ENCODE data around the gene COPS7A.
"Not testable (repeated sequence)": the region's sequence is repeated elsewhere in the genome, so short reads cannot be mapped to it uniquely, and the experiment has no call there.

COPS7A gene

DNA sequence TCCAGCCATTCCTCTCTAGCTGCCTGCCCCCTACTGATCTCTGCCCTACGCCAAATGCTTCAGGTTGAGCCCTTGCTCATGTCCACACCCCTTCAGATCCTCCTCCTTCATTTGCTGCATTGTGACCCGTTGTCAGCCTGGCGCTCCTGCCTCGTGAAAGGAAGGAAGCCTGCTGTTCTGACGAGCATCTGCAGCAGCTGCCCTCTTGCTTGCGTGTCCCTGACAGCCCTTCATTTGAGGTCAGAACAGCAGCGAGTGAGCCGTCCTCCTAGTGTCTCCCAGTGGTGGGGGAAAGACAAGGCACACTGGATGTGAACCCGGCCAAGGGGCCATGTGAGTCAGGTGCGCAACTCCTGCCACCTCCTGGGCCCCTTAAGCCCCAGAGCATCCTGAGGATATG is 20.2 kb upstream of the COPS7A start:
- DNase-seq, result no peak

- DNase-seq, result not testable (repeated sequence)
Observed at GRCh38 chr12:6708351-6708750, 15.5 kb upstream of the COPS7A start.

DNA sequence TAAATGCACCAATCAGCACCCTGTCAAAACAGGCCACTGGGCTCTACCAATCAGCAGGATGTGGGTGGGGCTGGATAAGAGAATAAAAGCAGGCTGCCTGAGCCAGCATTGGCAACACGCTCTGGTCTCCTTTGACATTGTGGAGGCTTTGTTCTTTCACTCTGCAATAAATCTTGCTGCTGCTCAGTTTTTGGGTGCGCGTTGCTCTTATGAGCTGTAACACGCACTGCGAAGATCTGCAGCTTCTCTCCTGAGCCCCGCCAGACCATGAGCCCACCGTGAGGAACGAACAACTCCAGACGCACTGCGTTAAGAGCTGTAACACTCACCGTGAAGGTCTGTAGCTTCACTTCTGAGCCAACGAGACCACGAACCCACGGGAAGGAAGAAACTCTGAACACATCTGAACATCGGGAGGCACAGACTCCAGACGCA is 14.9 kb upstream of the COPS7A start:
- DNase-seq, result no peak

DNA sequence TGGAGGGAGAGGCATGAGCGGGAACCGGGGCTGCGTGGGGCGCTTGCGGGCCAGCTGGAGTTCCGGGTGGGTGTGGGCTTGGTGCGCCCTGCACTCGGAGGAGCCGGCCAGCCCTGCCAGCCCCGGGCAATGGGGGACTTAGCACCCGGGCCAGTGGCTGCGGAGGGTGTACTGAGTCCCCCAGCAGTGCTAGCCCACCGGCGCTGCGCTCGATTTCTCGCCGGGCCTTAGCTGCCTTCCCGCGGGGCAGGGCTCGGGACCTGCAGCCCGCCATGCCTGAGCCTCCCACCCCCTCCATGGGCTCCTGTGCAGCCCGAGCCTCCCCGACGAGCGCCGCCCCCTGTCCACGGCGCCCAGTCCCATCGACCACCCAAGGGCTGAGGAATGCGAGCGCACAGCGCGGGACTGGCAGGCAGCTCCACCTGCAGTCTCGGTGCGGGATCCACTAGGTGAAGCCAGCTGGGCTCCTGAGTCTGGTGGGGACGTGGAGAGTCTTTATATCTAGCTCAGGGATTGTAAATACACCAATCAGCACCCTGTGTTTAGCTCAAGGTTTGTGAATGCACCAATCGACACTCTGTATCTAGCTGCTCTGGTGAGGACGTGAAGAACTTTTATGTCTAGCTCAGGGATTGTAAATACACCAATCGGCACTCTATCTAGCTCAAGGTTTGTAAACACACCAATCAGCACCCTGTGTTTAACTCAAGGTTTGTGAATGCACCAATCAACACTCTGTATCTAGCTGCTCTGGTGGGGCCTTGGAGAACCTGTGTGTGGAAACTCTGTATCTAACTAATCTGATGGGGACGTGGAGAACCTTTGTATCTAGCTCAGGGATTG is 7.6 kb upstream of the COPS7A start:
- DNase-seq, result not testable (repeated sequence)

DNA sequence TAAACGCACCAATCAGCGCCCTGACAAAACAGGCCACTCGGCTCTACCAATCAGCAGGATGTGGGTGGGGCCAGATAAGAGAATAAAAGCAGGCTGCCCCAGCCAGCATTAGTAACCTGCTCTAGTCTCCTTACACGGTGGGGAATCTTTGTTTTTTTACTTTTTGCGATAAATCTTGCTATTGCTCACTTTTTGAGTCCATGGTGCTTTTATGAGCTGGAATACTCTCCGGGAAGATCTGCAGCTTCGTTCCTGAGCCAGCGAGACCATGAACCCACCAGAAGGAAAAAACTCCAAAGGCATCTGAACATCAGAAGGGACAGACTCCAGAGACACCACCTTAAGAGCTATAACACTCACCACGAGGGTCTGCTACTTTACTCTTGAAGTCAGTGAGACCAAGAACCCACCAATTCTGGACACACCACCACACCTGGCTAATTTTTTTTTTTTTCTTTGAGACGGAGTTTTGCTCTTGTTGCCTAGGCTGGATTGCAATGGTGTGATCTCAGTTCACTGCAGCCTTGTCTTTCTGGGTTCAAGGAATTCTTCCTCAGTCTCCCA is 6.9 kb upstream of the COPS7A start:
- DNase-seq, result no peak

- no peak for DNase-seq
Observed at GRCh38 chr12:6722863-6723262, 983 bp upstream of the COPS7A start.

- no peak for DNase-seq
Observed at GRCh38 chr12:6724409-6724797, 557 bp downstream of the COPS7A start.

GRCh38 chr12:6725350-6725749 is 1.5 kb downstream of the COPS7A start:
- DNase-seq, result no peak

- no peak for DNase-seq
Observed at GRCh38 chr12:6729186-6729585, 5.3 kb downstream of the COPS7A start.

GRCh38 chr12:6730169-6730568 is 6.3 kb downstream of the COPS7A start:
- DNase-seq, result no peak

GRCh38 chr12:6734506-6735387 is 10.9 kb downstream of the COPS7A start:
- no peak for DNase-seq

GRCh38 chr12:6735448-6736191 is 11.8 kb downstream of the COPS7A start:
- DNase-seq, result peak in 1 of 4 experiments; percentile 16

GRCh38 chr12:6736754-6737153 is 12.9 kb downstream of the COPS7A start:
- no peak for DNase-seq

- not testable (repeated sequence) for DNase-seq
Observed at GRCh38 chr12:6742080-6742479, 18.2 kb downstream of the COPS7A start.

DNA sequence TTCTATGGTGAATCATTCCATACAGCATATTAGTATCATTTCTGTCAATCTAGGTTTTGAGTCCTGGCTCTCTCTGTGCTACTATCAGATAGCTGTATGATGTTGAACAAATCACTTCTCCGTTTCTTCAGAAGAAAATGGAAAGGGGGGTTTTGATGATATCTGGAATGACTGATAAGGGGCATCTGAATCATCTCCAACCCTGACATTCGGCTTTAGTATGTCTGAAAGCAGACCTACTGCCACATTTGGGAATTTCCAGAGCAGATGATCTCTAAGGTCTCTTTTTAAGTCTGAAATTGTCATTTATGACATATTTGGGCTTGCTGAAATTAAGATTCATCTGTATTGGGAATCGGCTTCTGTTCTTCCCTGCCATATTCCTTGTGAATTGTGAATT is 19.0 kb downstream of the COPS7A start:
- no peak for DNase-seq

- not testable (repeated sequence) for DNase-seq
Observed at GRCh38 chr12:6743300-6743699, 19.5 kb downstream of the COPS7A start.

DNA sequence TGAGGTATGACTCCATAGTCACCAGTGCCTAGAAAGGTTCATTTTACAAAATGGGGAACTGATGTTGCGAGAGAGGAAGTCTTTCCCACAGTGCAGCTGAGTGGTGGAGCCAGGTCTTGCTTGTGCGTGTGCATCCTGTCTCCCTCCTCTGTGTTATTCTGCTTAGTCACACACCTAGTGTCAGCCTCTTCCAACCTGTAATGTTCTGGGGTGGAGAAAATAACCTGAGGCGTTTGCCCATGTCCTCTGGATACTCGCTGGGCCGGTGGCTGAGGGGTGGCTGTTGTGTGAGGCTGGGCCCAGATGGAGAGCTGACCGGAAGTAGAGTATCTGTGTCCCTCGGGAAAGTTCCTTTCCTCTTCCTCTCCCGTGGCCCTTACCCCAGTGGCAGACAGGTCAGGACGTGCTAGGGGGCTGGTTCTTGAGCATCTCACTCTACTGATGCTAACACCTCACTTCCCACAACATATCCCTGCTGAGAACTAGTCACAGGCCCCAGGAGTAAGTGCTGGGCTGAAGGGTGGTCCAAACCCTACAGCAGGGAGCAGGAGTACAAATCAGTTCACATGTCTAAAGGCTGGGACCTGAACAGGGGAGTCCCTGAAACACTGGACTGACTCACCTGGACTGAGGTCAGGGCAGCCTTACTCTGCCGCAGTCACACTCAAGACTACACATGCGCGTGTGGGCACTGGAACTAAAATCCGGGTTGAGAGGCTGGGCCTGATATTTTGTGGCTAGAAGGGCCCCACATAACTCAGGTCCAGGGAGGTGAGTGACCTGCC is 22.1 kb downstream of the COPS7A start:
- DNase-seq, result no peak

- DNase-seq, result no peak
Observed at GRCh38 chr12:6747216-6747615, 23.4 kb downstream of the COPS7A start.

DNA sequence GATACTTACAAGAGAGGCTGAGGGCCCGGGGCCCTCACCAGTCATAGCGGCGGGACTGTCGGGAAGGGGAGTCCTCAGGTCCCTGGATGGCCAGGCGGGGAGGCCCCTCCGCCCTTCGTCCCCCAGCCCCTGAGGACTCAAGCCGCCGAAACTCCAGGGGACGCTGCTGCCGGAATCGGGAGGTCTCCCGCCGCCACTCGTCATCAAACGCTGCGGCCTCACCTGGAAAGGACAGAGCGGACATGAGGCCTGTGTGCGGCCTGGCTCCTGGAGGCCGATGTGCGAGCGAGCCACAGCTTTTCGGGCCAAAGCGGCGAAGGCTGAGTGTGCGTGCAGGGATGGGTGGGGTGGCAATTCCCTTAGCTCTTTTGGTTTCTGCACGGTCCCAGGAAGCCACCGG is 24.9 kb downstream of the COPS7A start:
- DNase-seq, result no peak

- no peak for DNase-seq
Observed at GRCh38 chr12:6750506-6750905, 26.7 kb downstream of the COPS7A start.

- no peak for DNase-seq
Observed at GRCh38 chr12:6751767-6752166, 27.9 kb downstream of the COPS7A start.
